Osteoblast (primary cell): ENCODE data around the gene C14orf180. TPM values are rescaled to one million over a fixed set of nuclear protein-coding genes. Genes with fewer than 3 reads are reported as not detected.
"Not testable (repeated sequence)": the region's sequence is repeated elsewhere in the genome, so short reads cannot be mapped to it uniquely, and the experiment has no call there.

Experiments
- DNase-seq: peaks from one replicate; pipeline ENCODE4 v3.0.0; 2011; ENCODE audit warnings: low spot score, mixed read lengths; ENCODE audit not compliant: insufficient read length; ENCODE audit errors: missing footprints
- H2AFZ ChIP-seq: 2 replicates; pipeline ENCODE4 v1.6.0; 2011; ENCODE audit warnings: mild to moderate bottlenecking, low read length
- H3K27ac ChIP-seq: 2 replicates; pipeline ENCODE4 v1.5.1; 2011; ENCODE audit warnings: mild to moderate bottlenecking, low read depth, low read length, moderate library complexity
- H3K27me3 ChIP-seq: 2 replicates; pipeline ENCODE4 v1.6.0; 2012; ENCODE audit warnings: mild to moderate bottlenecking, control low read depth, inconsistent platforms, low read length, moderate library complexity; ENCODE audit not compliant: insufficient read depth
- H3K36me3 ChIP-seq: 2 replicates; pipeline ENCODE4 v1.5.1; 2011; ENCODE audit warnings: mild to moderate bottlenecking, low read length, control low read depth, moderate library complexity; ENCODE audit not compliant: insufficient read depth
- H3K4me1 ChIP-seq: 2 replicates; pipeline ENCODE4 v1.5.1; 2011; ENCODE audit warnings: mild to moderate bottlenecking, low read length, control low read depth, moderate library complexity; ENCODE audit not compliant: insufficient read depth
- H3K4me2 ChIP-seq: 2 replicates; pipeline ENCODE4 v1.6.0; 2011; ENCODE audit warnings: mild to moderate bottlenecking, low read length; ENCODE audit not compliant: insufficient read depth
- H3K4me3 ChIP-seq: fragments of 200-600 bp; sonication (generic); 3 replicates; pipeline ENCODE4 v1.5.1; 2012; ENCODE audit warnings: mild to moderate bottlenecking, low read length, inconsistent platforms; ENCODE audit not compliant: insufficient read depth
- H3K79me2 ChIP-seq: 2 replicates; pipeline ENCODE4 v1.6.0; 2012; ENCODE audit warnings: mild to moderate bottlenecking, low read length, control low read depth, inconsistent platforms; ENCODE audit not compliant: insufficient read depth
- H3K9me3 ChIP-seq: 2 replicates; pipeline ENCODE4 v1.5.1; 2011; ENCODE audit warnings: low read depth, low read length, control low read depth
- H4K20me1 ChIP-seq: 2 replicates; pipeline ENCODE4 v1.6.0; 2012; ENCODE audit warnings: mild to moderate bottlenecking, low read length, control low read depth; ENCODE audit not compliant: insufficient read depth
- CTCF ChIP-seq: IDR thresholded peaks from 2 replicates; pipeline ENCODE4 v1.5.1; 2011; ENCODE audit warnings: mild to moderate bottlenecking, low read depth, low read length, moderate library complexity; ENCODE audit errors: extremely low read depth
- total RNA-seq: library from RNA; depleted of rRNA; stranded (reverse); fragments of >200 nt; gene quantifications from 2 replicates; pipeline ENCODE4 v1.2.3, GENCODE V29; 2012

C14orf180 gene
- total RNA-seq, 1 donor, result not detected

GRCh38 chr14:104577426-104577825 lies 2.1 kb upstream of the C14orf180 start:
- H3K36me3 ChIP-seq, result no peaks in the 10 kb centered on the region
- H4K20me1 ChIP-seq, result no peaks in the 10 kb centered on the region
- no peaks in the 10 kb centered on the region for H3K4me1 ChIP-seq
- peaks cover 15% of the 10 kb centered on the region for H3K27me3 ChIP-seq
- H3K4me3 ChIP-seq, result no peak overlapping the region
- no peak for TF ChIP-seq CTCF
- DNase-seq, result no peak
- no peaks in the 10 kb centered on the region for H3K79me2 ChIP-seq
- H3K27ac ChIP-seq, result no peak overlapping the region
- no peak overlapping the region for H2AFZ ChIP-seq
- no peaks in the 10 kb centered on the region for H3K9me3 ChIP-seq
- no peak overlapping the region for H3K4me2 ChIP-seq

- H3K9me3 ChIP-seq, result no peaks in the 10 kb centered on the region
- H3K27me3 ChIP-seq, result peaks cover 15% of the 10 kb centered on the region
- no peak for TF ChIP-seq CTCF
- H2AFZ ChIP-seq, result no peak overlapping the region
- no peak overlapping the region for H3K27ac ChIP-seq
- H3K4me2 ChIP-seq, result no peak overlapping the region
- no peaks in the 10 kb centered on the region for H3K36me3 ChIP-seq
- no peak for DNase-seq
- no peak overlapping the region for H3K4me3 ChIP-seq
- H3K79me2 ChIP-seq, result no peaks in the 10 kb centered on the region
- no peaks in the 10 kb centered on the region for H4K20me1 ChIP-seq
- no peaks in the 10 kb centered on the region for H3K4me1 ChIP-seq
Measured at GRCh38 chr14:104577847-104578301, 1.7 kb upstream of the C14orf180 start.

- Histone ChIP-seq H3K4me2 (no peak overlapping the region), H3K4me1 (no peaks in the 10 kb centered on the region), H4K20me1 (no peaks in the 10 kb centered on the region), H3K27me3 (peaks cover 15% of the 10 kb centered on the region), H3K36me3 (no peaks in the 10 kb centered on the region), H3K79me2 (no peaks in the 10 kb centered on the region), H2AFZ (no peak overlapping the region), H3K4me3 (no peak overlapping the region), H3K9me3 (no peaks in the 10 kb centered on the region), H3K27ac (no peak overlapping the region)
- DNase-seq, result no peak
- no peak for TF ChIP-seq CTCF
Measured at GRCh38 chr14:104578321-104578720, 1.2 kb upstream of the C14orf180 start.

GRCh38 chr14:104579939-104580338 lies 375 bp downstream of the C14orf180 start:
- not testable (repeated sequence) for H3K27ac ChIP-seq, H3K4me2 ChIP-seq, H4K20me1 ChIP-seq, H3K36me3 ChIP-seq, H3K4me1 ChIP-seq, H3K4me3 ChIP-seq, H2AFZ ChIP-seq, DNase-seq, H3K79me2 ChIP-seq, H3K9me3 ChIP-seq
- H3K27me3 ChIP-seq, result peaks cover 15% of the 10 kb centered on the region
